ENCODE results near the gene LIX1. TPM values are rescaled to one million over a fixed set of nuclear protein-coding genes. Genes with fewer than 3 reads are reported as not detected.

Gene LIX1
- total RNA-seq, 3 donors from 2014 or later (not counting 1 experiment from before 2014, with no cell fraction given): not detected

DNA sequence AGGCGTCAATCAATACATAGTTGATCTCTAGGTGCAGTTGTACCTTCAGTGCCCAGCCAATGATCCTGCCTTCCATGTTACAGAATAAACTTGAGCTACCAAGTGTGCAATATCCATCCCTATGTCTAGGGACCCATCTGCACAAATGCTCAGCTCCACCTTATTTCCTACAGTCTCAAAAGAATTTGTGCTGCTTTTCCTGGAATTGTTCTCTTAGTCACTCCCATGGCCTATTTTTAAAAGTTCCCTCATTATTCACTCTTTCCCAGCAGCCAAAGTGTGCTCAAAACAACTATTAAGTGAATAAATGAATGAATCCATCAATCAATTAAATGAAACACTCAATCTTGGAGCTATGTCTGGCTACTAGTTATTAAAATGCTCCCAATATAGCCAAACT is 14.7 kb downstream of the LIX1 start:
- Mint-ChIP-seq H3K27ac (no peak overlapping the region), H3K36me3 (no peaks in the 10 kb centered on the region), H3K27me3 (ENCODE audit: low read depth in 2 of 2) (peaks cover 12 to 22% of the 10 kb centered on the region in 2 donors), H3K4me3 (no peak overlapping the region), H3K9me3 (no peaks in the 10 kb centered on the region), H3K4me1 (no peaks in the 10 kb centered on the region)
- TF ChIP-seq, protein P1, sequence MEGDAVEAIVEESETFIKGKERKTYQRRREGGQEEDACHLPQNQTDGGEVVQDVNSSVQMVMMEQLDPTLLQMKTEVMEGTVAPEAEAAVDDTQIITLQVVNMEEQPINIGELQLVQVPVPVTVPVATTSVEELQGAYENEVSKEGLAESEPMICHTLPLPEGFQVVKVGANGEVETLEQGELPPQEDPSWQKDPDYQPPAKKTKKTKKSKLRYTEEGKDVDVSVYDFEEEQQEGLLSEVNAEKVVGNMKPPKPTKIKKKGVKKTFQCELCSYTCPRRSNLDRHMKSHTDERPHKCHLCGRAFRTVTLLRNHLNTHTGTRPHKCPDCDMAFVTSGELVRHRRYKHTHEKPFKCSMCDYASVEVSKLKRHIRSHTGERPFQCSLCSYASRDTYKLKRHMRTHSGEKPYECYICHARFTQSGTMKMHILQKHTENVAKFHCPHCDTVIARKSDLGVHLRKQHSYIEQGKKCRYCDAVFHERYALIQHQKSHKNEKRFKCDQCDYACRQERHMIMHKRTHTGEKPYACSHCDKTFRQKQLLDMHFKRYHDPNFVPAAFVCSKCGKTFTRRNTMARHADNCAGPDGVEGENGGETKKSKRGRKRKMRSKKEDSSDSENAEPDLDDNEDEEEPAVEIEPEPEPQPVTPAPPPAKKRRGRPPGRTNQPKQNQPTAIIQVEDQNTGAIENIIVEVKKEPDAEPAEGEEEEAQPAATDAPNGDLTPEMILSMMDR (IDR thresholded peaks at IDR 0.05): no peak
- no peak for ATAC-seq
- no peak for DNase-seq
- intact Hi-C loops (cut with micrococcal nuclease): no loop called here
- H3K4me3 ChIP-seq (ENCODE audit: low read length): no peak overlapping the region
- no peaks in the 10 kb centered on the region for H3K9me3 ChIP-seq (ENCODE audit: control insufficient read depth, insufficient read depth, low read length)
- no peak overlapping the region for H3K27ac ChIP-seq (ENCODE audit: low read length)
- no peaks in the 10 kb centered on the region for H3K27me3 ChIP-seq (ENCODE audit: control insufficient read depth, insufficient read depth, low read length)
- no peaks in the 10 kb centered on the region for H3K36me3 ChIP-seq (ENCODE audit: control insufficient read depth, insufficient read depth, low read length)
- WGBS (ENCODE audit: insufficient coverage): 96% methylated on average over 1 of the region's 1 CpG
- no peaks in the 10 kb centered on the region for H3K4me1 ChIP-seq (ENCODE audit: control insufficient read depth, insufficient read depth, low read length)

DNA sequence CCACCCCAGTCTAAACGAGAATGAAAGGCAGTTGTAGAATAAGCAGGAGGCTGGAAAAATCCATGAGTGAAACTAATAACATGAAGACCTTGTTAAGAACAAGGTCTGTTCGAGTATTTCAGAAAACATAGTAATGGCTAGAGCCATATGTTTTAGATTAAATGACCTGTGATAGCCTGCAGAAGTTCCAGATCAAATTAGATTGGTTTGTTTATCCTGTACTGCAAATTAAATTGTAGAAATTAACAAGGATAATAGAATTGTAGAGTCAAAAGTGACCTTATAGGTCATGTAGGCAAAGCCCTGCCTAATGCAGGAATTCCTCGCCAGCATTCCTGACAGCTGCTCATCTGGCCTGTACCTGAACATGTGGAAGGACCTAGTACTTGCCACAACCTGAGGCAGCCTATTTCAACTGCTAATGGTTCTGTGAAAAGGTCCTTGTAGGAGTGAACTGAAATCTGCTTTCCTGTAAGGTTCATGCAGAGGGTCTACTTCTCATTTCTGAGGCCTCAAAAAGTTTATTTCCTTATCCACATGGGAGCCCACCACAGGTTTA is 17.2 kb downstream of the LIX1 start:
- no peaks in the 10 kb centered on the region for H3K36me3 Mint-ChIP-seq
- Histone ChIP-seq H3K27me3 (ENCODE audit: control insufficient read depth, insufficient read depth, low read length) (no peaks in the 10 kb centered on the region), H3K4me1 (ENCODE audit: control insufficient read depth, insufficient read depth, low read length) (no peaks in the 10 kb centered on the region), H3K9me3 (ENCODE audit: control insufficient read depth, insufficient read depth, low read length) (no peaks in the 10 kb centered on the region), H3K4me3 (ENCODE audit: low read length) (no peak overlapping the region), H3K36me3 (ENCODE audit: control insufficient read depth, insufficient read depth, low read length) (no peaks in the 10 kb centered on the region), H3K27ac (ENCODE audit: low read length) (no peak overlapping the region)
- DNase-seq: no peak
- ATAC-seq: no peak
- H3K27ac Mint-ChIP-seq: no peak overlapping the region
- 90% methylated on average over 2 of the region's 3 CpGs for WGBS (ENCODE audit: insufficient coverage)
- peaks cover 0 to 17% of the 10 kb centered on the region in 2 donors for H3K27me3 Mint-ChIP-seq (ENCODE audit: low read depth in 2 of 2)
- H3K4me3 Mint-ChIP-seq: no peak overlapping the region
- no peaks in the 10 kb centered on the region for H3K4me1 Mint-ChIP-seq
- TF ChIP-seq, protein P1 (IDR thresholded peaks at IDR 0.05): no peak
- intact Hi-C loops (cut with micrococcal nuclease): no loop called here
- H3K9me3 Mint-ChIP-seq: no peaks in the 10 kb centered on the region

DNA sequence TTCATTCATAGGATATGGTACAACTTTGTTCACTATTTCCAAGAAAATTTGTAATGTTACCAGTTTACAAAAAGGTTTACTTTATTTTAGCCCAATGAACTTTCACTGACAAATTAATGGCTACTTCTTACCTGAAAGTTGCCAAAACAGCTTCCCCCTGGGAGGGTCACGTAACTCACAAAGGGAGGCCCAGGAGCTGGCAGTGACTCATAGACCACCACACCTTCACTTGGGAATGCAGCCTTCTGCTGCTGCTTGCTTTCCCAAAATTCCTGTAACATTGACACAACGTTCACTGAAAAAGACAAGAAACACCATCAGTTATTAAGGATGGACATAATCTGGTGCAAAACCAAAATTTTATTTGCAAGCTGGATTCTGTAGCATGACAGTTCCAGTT is 18.1 kb downstream of the LIX1 start:
- no peak for ATAC-seq

More for the DNA sequence above, 18.1 kb downstream of the LIX1 start:
- H3K27ac Mint-ChIP-seq: no peak overlapping the region
- TF ChIP-seq, protein P1 (IDR thresholded peaks at IDR 0.05): no peak
- Histone ChIP-seq H3K27ac (ENCODE audit: low read length) (no peak overlapping the region), H3K4me3 (ENCODE audit: low read length) (no peak overlapping the region), H3K27me3 (ENCODE audit: control insufficient read depth, insufficient read depth, low read length) (no peaks in the 10 kb centered on the region), H3K4me1 (ENCODE audit: control insufficient read depth, insufficient read depth, low read length) (no peaks in the 10 kb centered on the region), H3K9me3 (ENCODE audit: control insufficient read depth, insufficient read depth, low read length) (no peaks in the 10 kb centered on the region), H3K36me3 (ENCODE audit: control insufficient read depth, insufficient read depth, low read length) (no peaks in the 10 kb centered on the region)
- 75% methylated on average over 2 of the region's 2 CpGs for WGBS (ENCODE audit: insufficient coverage)
- H3K4me3 Mint-ChIP-seq: no peak overlapping the region
- no peaks in the 10 kb centered on the region for H3K36me3 Mint-ChIP-seq
- intact Hi-C loops (cut with micrococcal nuclease): no loop called here
- no peak for DNase-seq
- peaks cover 0 to 17% of the 10 kb centered on the region in 2 donors for H3K27me3 Mint-ChIP-seq (ENCODE audit: low read depth in 2 of 2)
- H3K4me1 Mint-ChIP-seq: no peaks in the 10 kb centered on the region
- no peaks in the 10 kb centered on the region for H3K9me3 Mint-ChIP-seq
